ENCODE results near the gene LKAAEAR1.

Gene LKAAEAR1

DNA sequence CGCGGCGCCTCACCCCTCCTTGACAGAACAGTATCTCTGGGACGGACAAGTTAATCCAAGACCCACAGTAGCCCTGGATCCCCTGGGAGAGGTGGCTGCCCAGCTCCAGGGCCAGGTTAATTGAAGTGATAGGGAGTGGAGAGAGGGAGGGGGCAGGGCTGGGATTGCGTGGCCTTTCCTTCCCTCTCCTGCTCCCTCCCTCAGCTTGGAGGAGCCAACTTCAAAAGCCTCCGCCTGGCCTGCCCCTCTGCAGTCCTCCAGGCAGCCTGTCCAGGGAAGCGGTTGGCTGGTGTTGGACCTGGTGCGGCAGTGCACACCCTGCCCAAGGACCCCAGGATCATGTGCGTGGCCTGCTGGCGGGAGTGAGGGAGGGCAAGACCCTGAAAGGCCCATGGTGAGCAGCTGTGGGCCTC, 48.3 kb downstream of the LKAAEAR1 start, which contains the start of gene C20orf204:
Gene C20orf204, plus strand, starts transcription at position 250 of the 413 bp plus-strand sequence. Its CDS starts 142 bp downstream, at position 392.
- DNase-seq = no peak

DNA sequence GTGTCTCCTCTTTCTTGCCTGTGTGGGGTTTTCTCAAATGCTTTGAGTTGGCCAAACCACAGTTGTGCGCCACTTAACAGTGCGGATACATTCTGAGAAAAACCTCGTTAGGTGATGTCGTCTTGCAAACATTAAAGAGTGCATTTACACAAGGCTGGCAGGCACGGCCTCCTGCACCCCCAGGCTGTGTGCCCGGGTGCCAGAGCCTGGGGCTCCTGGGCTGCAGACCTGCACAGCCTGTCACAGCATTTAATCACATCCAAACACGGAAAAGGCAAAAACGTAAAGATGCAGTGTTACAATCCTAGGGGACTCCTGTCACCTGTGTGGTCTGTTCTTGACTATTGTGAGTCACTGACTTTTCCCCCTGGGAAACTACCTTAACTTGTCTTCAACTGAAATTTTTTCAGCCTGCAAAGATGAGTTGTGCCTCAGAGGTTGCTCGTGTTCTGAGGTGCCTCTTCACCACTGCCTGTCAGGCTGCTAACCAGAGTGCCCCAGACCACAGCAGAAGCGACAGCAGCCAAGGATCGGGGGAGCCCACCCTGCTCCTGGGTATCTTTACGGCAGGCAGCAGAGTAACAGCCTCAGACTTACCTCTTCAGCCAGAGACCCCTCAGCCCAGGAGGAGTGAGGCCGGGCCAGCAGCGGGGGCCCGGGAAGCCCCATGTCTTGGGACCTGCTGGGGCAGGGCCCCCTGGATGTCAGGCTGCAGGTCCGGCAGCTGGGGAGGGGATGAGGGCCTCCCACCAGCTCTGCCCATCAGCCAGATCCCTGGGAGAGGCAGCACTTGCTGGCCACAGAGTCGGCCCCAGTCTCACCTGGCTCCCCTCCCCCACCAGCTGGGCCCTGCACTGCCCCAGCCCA, 48.9 kb downstream of the LKAAEAR1 start:
- no peak for DNase-seq

DNA sequence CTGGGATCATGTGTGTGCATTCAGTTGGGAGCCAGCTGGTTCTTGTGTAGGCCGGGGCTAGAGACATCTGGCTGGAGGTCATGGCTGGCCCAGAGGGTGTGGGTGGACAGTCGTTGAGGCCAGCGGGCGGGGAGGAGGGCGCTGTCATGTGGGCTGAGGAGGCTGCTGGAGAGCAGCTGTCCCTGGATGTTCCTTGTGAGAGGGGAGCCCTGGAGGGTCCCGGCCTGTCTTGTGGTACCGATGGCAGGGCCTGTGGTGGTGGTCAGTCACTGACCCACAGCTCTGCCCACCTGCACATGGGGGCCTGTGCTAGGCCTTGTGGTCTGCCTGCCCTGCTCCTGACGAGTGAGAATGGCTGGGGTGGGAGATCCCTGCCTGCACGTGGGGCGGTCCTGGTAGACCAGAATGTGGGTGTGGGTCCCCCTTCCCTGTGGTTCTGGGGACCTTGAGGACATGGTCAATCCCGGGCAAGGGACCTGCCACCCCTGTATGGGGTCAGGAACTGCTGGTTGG, 50.2 kb downstream of the LKAAEAR1 start:
- no peak for DNase-seq

Data from stimulated activated CD4-positive, alpha-beta T cell treated with anti-CD3 and anti-CD28 coated beads, Interleukin-4, amount 100 ng/mL, for 4 hours (primary cell).